HCT116 (cell line): ENCODE results near the gene SUPT5H. TPM values are rescaled to one million over a fixed set of nuclear protein-coding genes. Genes with fewer than 3 reads are reported as not detected.

Experiments
- ATAC-seq: fragments of 200-7000 bp; cut with Tn5 transposase; 2 replicates; pipeline ENCODE4 v1.9.1; 2020; ENCODE audit warnings: mild to moderate bottlenecking, moderate library complexity
- BruUV-seq: library from RNA; stranded (reverse); fragments of 400-500 nt; replicated peaks from 2 replicates; lab custom pipeline; 2021; lab: Mats Ljungman, UMichigan
- CTCF ChIA-PET: fragments of 300-600 bp; sonication (Branson Sonifier 250); formaldehyde crosslinking; loops from one replicate; lab custom pipeline; 2021; ENCODE audit warnings: antibody characterized with exemption; lab: Charles Lee
- POLR2A ChIA-PET: fragments of 300-600, 350-600 bp; sonication (Branson Sonifier 250); formaldehyde crosslinking; loops from one replicate; lab custom pipeline; 2021; ENCODE audit warnings: antibody characterized with exemption; lab: Charles Lee
- RAD21 ChIA-PET, 2 experiments: fragments of 300-600 bp; sonication (Branson Sonifier 250); formaldehyde crosslinking; loops; one replicate each; lab custom pipeline; 2023; ENCODE audit warnings: low total read pairs in 2 of 2; ENCODE audit not compliant: uncharacterized antibody in 2 of 2, unreplicated experiment in 2 of 2, low non-redundant PET in 1 of 2; lab: Charles Lee
- DNase-seq: peaks from one replicate; pipeline ENCODE4 v3.0.0-alpha.2; 2010; ENCODE audit warnings: low read depth, low spot score
- H2AFZ ChIP-seq: fragments of 200-600 bp; shearing (Covaris generic), sonication (generic); 2 replicates; pipeline ENCODE4 v1.6.1; 2017; ENCODE audit warnings: low read depth, mixed run types, mixed read lengths, antibody characterized with exemption, low read length; ENCODE audit not compliant: poor library complexity, severe bottlenecking
- H3K27ac ChIP-seq: 2 replicates; pipeline ENCODE4 v1.5.1; 2012; ENCODE audit warnings: low read depth, low read length
- H3K27me3 ChIP-seq: fragments of 200-600 bp; sonication (generic); 2 replicates; pipeline ENCODE4 v1.6.1; 2016; ENCODE audit warnings: mixed run types, low read length, mixed read lengths; ENCODE audit not compliant: insufficient read depth
- H3K36me3 ChIP-seq, 2 experiments: fragments of 200-500 bp in 1 of 2; fragments of 200-600 bp in 1 of 2; sonication (Bioruptor generic) in 1 of 2; sonication (generic) in 1 of 2; 2 replicates each; pipeline versions ENCODE4 v1.5.1 to v1.6.1; 2014 to 2016; ENCODE audit warnings: low read length in 2 of 2, inconsistent platforms in 1 of 2, mixed read lengths in 1 of 2, mixed run types in 1 of 2; ENCODE audit not compliant: insufficient read depth in 2 of 2, control insufficient read depth in 1 of 2
- H3K4me1 ChIP-seq, 2 experiments: fragments of 200-600 bp in 1 of 2; sonication (generic) in 1 of 2; 2 replicates each; pipeline versions ENCODE4 v1.5.1 to v1.6.1; 2012 to 2017; ENCODE audit warnings: low read length in 2 of 2, inconsistent platforms in 1 of 2, mild to moderate bottlenecking in 1 of 2, mixed read lengths in 1 of 2, mixed run types in 1 of 2, moderate library complexity in 1 of 2; ENCODE audit not compliant: insufficient read depth in 2 of 2, control insufficient read depth in 1 of 2
- H3K4me2 ChIP-seq: fragments of 200-600 bp; sonication (generic); 2 replicates; pipeline ENCODE4 v1.6.1; 2017; ENCODE audit warnings: mixed run types, low read length, mixed read lengths
- H3K4me3 ChIP-seq, 2 experiments: fragments of 200-600 bp in 1 of 2; sonication (generic) in 1 of 2; replicated peaks in 1 of 2; 2 replicates each; pipeline ENCODE4 v1.5.1; 2011 to 2016; ENCODE audit warnings: low read length in 2 of 2, control low read depth in 1 of 2, low read depth in 1 of 2, mild to moderate bottlenecking in 1 of 2, mixed read lengths in 1 of 2, mixed run types in 1 of 2
- H3K79me2 ChIP-seq: fragments of 200-600 bp; sonication (generic); 2 replicates; pipeline ENCODE4 v1.6.1; 2017; ENCODE audit warnings: mild to moderate bottlenecking, mixed run types, low read length, moderate library complexity, mixed read lengths; ENCODE audit not compliant: insufficient read depth
- H3K9ac ChIP-seq: fragments of 200-600 bp; sonication (generic); 2 replicates; pipeline ENCODE4 v1.6.1; 2016; ENCODE audit warnings: low read length, mixed read lengths
- H3K9me2 ChIP-seq: fragments of 200-600 bp; sonication (generic), shearing (Covaris generic); 2 replicates; pipeline ENCODE4 v1.6.1; 2017; ENCODE audit warnings: mixed run types, mild to moderate bottlenecking, moderate library complexity; ENCODE audit not compliant: insufficient read depth
- H3K9me3 ChIP-seq, 2 experiments: fragments of 200-500 bp in 1 of 2; fragments of 200-600 bp in 1 of 2; sonication (Bioruptor generic) in 1 of 2; sonication (generic) in 1 of 2; 2 replicates each; pipeline ENCODE4 v1.6.1; 2014 to 2017; ENCODE audit warnings: low read length in 2 of 2, mixed read lengths in 2 of 2, inconsistent platforms in 1 of 2, low read depth in 1 of 2, mild to moderate bottlenecking in 1 of 2, mixed run types in 1 of 2, moderate library complexity in 1 of 2; ENCODE audit not compliant: control insufficient read depth in 1 of 2, insufficient read depth in 1 of 2
- H4K20me1 ChIP-seq: fragments of 200-600 bp; sonication (generic), shearing (Covaris generic); 2 replicates; pipeline ENCODE4 v1.6.1; 2017; ENCODE audit warnings: mixed run types, mild to moderate bottlenecking, moderate library complexity; ENCODE audit not compliant: insufficient read depth
- CTCF ChIP-seq, 3 experiments: fragments of 200-600 bp in 1 of 3; sonication (generic) in 1 of 3; IDR thresholded peaks in 2 of 3; conservative IDR thresholded peaks in 1 of 3; 2 replicates each; pipeline ENCODE4 v1.5.1; 2012 to 2017; ENCODE audit warnings: low read depth in 2 of 3, low read length in 2 of 3, antibody characterized with exemption in 1 of 3, borderline replicate concordance in 1 of 3, control low read depth in 1 of 3, mild to moderate bottlenecking in 1 of 3, mixed read lengths in 1 of 3, mixed run types in 1 of 3, moderate library complexity in 1 of 3; ENCODE audit not compliant: insufficient read depth in 1 of 3
- FOSL1 ChIP-seq: IDR thresholded peaks from 2 replicates; pipeline ENCODE4 v1.6.1; 2012; ENCODE audit warnings: low read depth
- MAX ChIP-seq: IDR thresholded peaks from 2 replicates; pipeline ENCODE4 v1.6.1; 2012
- SP1 ChIP-seq: IDR thresholded peaks from 2 replicates; pipeline ENCODE4 v1.6.1; 2012; ENCODE audit warnings: low read depth
- TCF7L2 ChIP-seq: IDR thresholded peaks from 2 replicates; pipeline ENCODE4 v1.7.0; 2011; ENCODE audit warnings: borderline replicate concordance, inconsistent platforms; ENCODE audit not compliant: insufficient read depth, insufficient read length; ENCODE audit errors: extremely low read depth
- YY1 ChIP-seq: IDR thresholded peaks from 2 replicates; pipeline ENCODE4 v1.6.1; 2011; ENCODE audit warnings: low read length, low read depth, moderate library complexity, mild to moderate bottlenecking; ENCODE audit not compliant: insufficient replicate concordance; ENCODE audit errors: extremely low read depth
- ZNF274 ChIP-seq: fragments of 200-500 bp; sonication (Bioruptor generic); IDR thresholded peaks from 2 replicates; pipeline ENCODE4 v1.6.1; 2014; ENCODE audit warnings: mild to moderate bottlenecking, low read depth, low read length, inconsistent platforms
- intact Hi-C: fragments of 100-400 bp; cut with micrococcal nuclease; formaldehyde crosslinking; loops from 2 replicates; pipeline ENCODE4 v1.10.0; 2022
- total RNA-seq: library from RNA; stranded (reverse); gene quantifications from one replicate; pipeline ENCODE4 v1.2.1, GENCODE V29; 2021; ENCODE audit not compliant: unreplicated experiment

The SUPT5H gene
- total RNA-seq, 1 experiment from 2014 or later = 120 TPM

GRCh38 chr19:39469567-39469966, 24.2 kb downstream of the SUPT5H start:
- intact Hi-C loops = no loop called here
- Histone ChIP-seq H3K36me3 (peaks cover 53 to 83% of the 10 kb centered on the region in 2 experiments), H2AFZ (no peak overlapping the region), H3K79me2 (peaks cover 13% of the 10 kb centered on the region; the same call in 1 of the 2 replicates), H3K4me2 (no peak overlapping the region), H3K4me3 (no peak overlapping the region), H3K27me3 (no peaks in the 10 kb centered on the region), H4K20me1 (no peaks in the 10 kb centered on the region), H3K4me1 (no peaks in the 10 kb centered on the region), H3K9me3 (no peaks in the 10 kb centered on the region), H3K9ac (no peak overlapping the region), H3K9me2 (no peaks in the 10 kb centered on the region), H3K27ac (no peak overlapping the region)
- ChIA-PET POLR2A (no interaction called here), CTCF (no interaction called here), RAD21 (no interaction called here)
- ATAC-seq (no peak), DNase-seq (no peak)
- no TSS peak for BruUV-seq
- TF ChIP-seq SP1 = no peak

GRCh38 chr19:39470724-39471339, 25.4 kb downstream of the SUPT5H start:
- no TSS peak for BruUV-seq
- Histone ChIP-seq H3K4me3 (no peak overlapping the region), H3K27ac (no peak overlapping the region), H3K36me3 (peaks cover 52 to 79% of the 10 kb centered on the region in 2 experiments; a peak in 3 of 4 replicates), H3K79me2 (peaks cover 6% of the 10 kb centered on the region; the same call in 1 of the 2 replicates), H2AFZ (no peak overlapping the region), H3K9me2 (no peaks in the 10 kb centered on the region), H4K20me1 (no peaks in the 10 kb centered on the region), H3K27me3 (no peaks in the 10 kb centered on the region), H3K9me3 (no peaks in the 10 kb centered on the region), H3K9ac (no peak overlapping the region), H3K4me1 (no peaks in the 10 kb centered on the region), H3K4me2 (no peak overlapping the region)
- ChIA-PET RAD21 (no interaction called here), CTCF (no interaction called here), POLR2A (no interaction called here)
- intact Hi-C loops = no loop called here
- DNase-seq (no peak), ATAC-seq (no peak)
- TF ChIP-seq CTCF (IDR thresholded peaks at IDR 0.05 in 2 of 3, conservative IDR thresholded peaks at IDR 0.05 in 1 of 3; ENCODE audit: borderline replicate concordance in 1 of 3, insufficient read depth in 1 of 3, low read depth in 2 of 3, low read length in 2 of 3) = no peak
- no peak for TF ChIP-seq YY1
- no peak for TF ChIP-seq TCF7L2
- TF ChIP-seq ZNF274 = no peak
- TF ChIP-seq MAX = no peak
- no peak for TF ChIP-seq FOSL1
